Ishikawa (cell line): ENCODE data around the gene MSLN.

Source experiments
- CEBPB ChIP-seq: IDR thresholded peaks from 2 replicates; pipeline ENCODE4 v1.6.1; 2012
- CREB1 ChIP-seq: IDR thresholded peaks from 2 replicates; pipeline ENCODE4 v1.6.1; 2012; ENCODE audit warnings: low read depth
- EGR1 ChIP-seq: IDR thresholded peaks from 2 replicates; pipeline ENCODE4 v1.6.1; 2012
- EP300 ChIP-seq: IDR thresholded peaks from 2 replicates; pipeline ENCODE4 v1.6.1; 2012; ENCODE audit warnings: borderline replicate concordance
- FOXM1 ChIP-seq: IDR thresholded peaks from 2 replicates; pipeline ENCODE4 v1.6.1; 2012; ENCODE audit warnings: low read depth, borderline replicate concordance
- MAX ChIP-seq: IDR thresholded peaks from 2 replicates; pipeline ENCODE4 v1.6.1; 2012
- NFIC ChIP-seq: IDR thresholded peaks from 2 replicates; pipeline ENCODE4 v1.6.1; 2012
- RAD21 ChIP-seq: IDR thresholded peaks from 2 replicates; pipeline ENCODE4 v1.6.1; 2012; ENCODE audit warnings: low read depth
- REST ChIP-seq: IDR thresholded peaks from 2 replicates; pipeline ENCODE4 v1.6.1; 2012; ENCODE audit warnings: low read depth, mild to moderate bottlenecking
- TAF1 ChIP-seq: IDR thresholded peaks from 2 replicates; pipeline ENCODE4 v1.6.1; 2012; ENCODE audit warnings: low read depth, mild to moderate bottlenecking
- TCF12 ChIP-seq: IDR thresholded peaks from 2 replicates; pipeline ENCODE4 v1.6.1; 2012; ENCODE audit warnings: low read depth
- USF1 ChIP-seq: IDR thresholded peaks from 2 replicates; pipeline ENCODE4 v1.6.1; 2012
- YY1 ChIP-seq: IDR thresholded peaks from 2 replicates; pipeline ENCODE4 v1.6.1; 2012; ENCODE audit warnings: low read depth
- ZBTB7A ChIP-seq: IDR thresholded peaks from 2 replicates; pipeline ENCODE4 v1.6.1; 2012; ENCODE audit warnings: low read depth

- TF ChIP-seq EP300 = no peak
- TF ChIP-seq REST = no peak
- TF ChIP-seq EGR1 = no peak
- no peak for TF ChIP-seq CREB1
- no peak for TF ChIP-seq YY1
- TF ChIP-seq MAX = no peak
- TF ChIP-seq FOXM1 = no peak
- no peak for TF ChIP-seq TAF1
- no peak for TF ChIP-seq CEBPB
- TF ChIP-seq RAD21 = no peak
- no peak for TF ChIP-seq USF1
- no peak for TF ChIP-seq TCF12
- TF ChIP-seq ZBTB7A = no peak
- TF ChIP-seq NFIC = no peak
These were observed 39.7 kb downstream of the MSLN start, which contains the start of gene GNG13 for GRCh38 chr16:799948-800833.
